MM.1S (cell line): ENCODE results near the gene TBC1D19.

Source experiments
- CTCF ChIP-seq: fragments of 300-600 bp; sonication (generic); IDR thresholded peaks from 2 replicates; pipeline ENCODE4 v1.5.1; 2016; ENCODE audit warnings: antibody characterized with exemption, low read length, mixed read lengths
- EZH2 ChIP-seq: fragments of 300-600 bp; sonication (generic); optimal IDR thresholded peaks from 2 replicates; pipeline ENCODE3; 2017; ENCODE audit warnings: low read depth, mild to moderate bottlenecking, antibody characterized with exemption, low read length, mixed read lengths
- EZH2phosphoT487 ChIP-seq: fragments of 300-600 bp; sonication (generic); IDR thresholded peaks from 2 replicates; pipeline ENCODE4 v1.6.1; 2018; ENCODE audit warnings: antibody characterized with exemption, low read length

GRCh38 chr4:26621366-26621765 is 37.5 kb downstream of the TBC1D19 start:
- no peak for TF ChIP-seq CTCF
- TF ChIP-seq EZH2 = no peak
- no peak for TF ChIP-seq EZH2phosphoT487
